ENCODE results near the gene RBBP8NL.

Gene RBBP8NL

GRCh38 chr20:62427172-62428001, at the start of gene RBBP8NL:
TSS of gene RBBP8NL (minus strand) at chr20:62427539. CDS start at chr20:62419647, 7,892 bp downstream.
- no peak for DNase-seq (ENCODE audit: low read depth)

- no peak for DNase-seq (ENCODE audit: low read depth)
These were observed 48.9 kb upstream of the RBBP8NL start for GRCh38 chr20:62476056-62476838.

GRCh38 chr20:62475772-62476055, 48.4 kb upstream of the RBBP8NL start, which contains the start of gene GATA5:
TSS of gene GATA5 (minus strand) at chr20:62475995. CDS start at chr20:62475521, 474 bp downstream.
- no peak for DNase-seq (ENCODE audit: low read depth)

- DNase-seq (ENCODE audit: low read depth) = no peak
These were observed 47.9 kb upstream of the RBBP8NL start for GRCh38 chr20:62475027-62475771.

- DNase-seq (ENCODE audit: low read depth) = no peak
These were observed 47.3 kb upstream of the RBBP8NL start for GRCh38 chr20:62474604-62475026.

GRCh38 chr20:62473717-62474603, 46.6 kb upstream of the RBBP8NL start:
- DNase-seq (ENCODE audit: low read depth) = no peak

GRCh38 chr20:62472941-62473585, 45.7 kb upstream of the RBBP8NL start:
- DNase-seq (ENCODE audit: low read depth) = no peak

- no peak for DNase-seq (ENCODE audit: low read depth)
These were observed 45.0 kb upstream of the RBBP8NL start for GRCh38 chr20:62472138-62472940.

- no peak for DNase-seq (ENCODE audit: low read depth)
These were observed 43.1 kb upstream of the RBBP8NL start for GRCh38 chr20:62470459-62470858.

- DNase-seq (ENCODE audit: low read depth) = no peak
These were observed 42.7 kb upstream of the RBBP8NL start for GRCh38 chr20:62470001-62470400.

GRCh38 chr20:62469352-62469751, 42.0 kb upstream of the RBBP8NL start:
- no peak for DNase-seq (ENCODE audit: low read depth)

GRCh38 chr20:62466806-62467537, 39.6 kb upstream of the RBBP8NL start:
- no peak for DNase-seq (ENCODE audit: low read depth)

- DNase-seq (ENCODE audit: low read depth) = no peak
These were observed 38.9 kb upstream of the RBBP8NL start for GRCh38 chr20:62466072-62466760.

GRCh38 chr20:62464990-62465389, 37.7 kb upstream of the RBBP8NL start:
- DNase-seq (ENCODE audit: low read depth) = no peak

- no peak for DNase-seq (ENCODE audit: low read depth)
These were observed 37.1 kb upstream of the RBBP8NL start for GRCh38 chr20:62464425-62464770.

GRCh38 chr20:62463651-62464424, 36.5 kb upstream of the RBBP8NL start:
- no peak for DNase-seq (ENCODE audit: low read depth)

- no peak for DNase-seq (ENCODE audit: low read depth)
These were observed 35.7 kb upstream of the RBBP8NL start for GRCh38 chr20:62462976-62463592.

- no peak for DNase-seq (ENCODE audit: low read depth)
These were observed 34.5 kb upstream of the RBBP8NL start for GRCh38 chr20:62461834-62462233.
